Neural cell (in vitro differentiated cells): ENCODE results near the gene SLC25A47. TPM values are rescaled to one million over a fixed set of nuclear protein-coding genes. Genes with fewer than 3 reads are reported as not detected.

Source experiments
- H2AFZ ChIP-seq: fragments of 200-600, 300-800 bp; sonication (generic), shearing (Covaris generic); 2 replicates; pipeline ENCODE4 v1.6.0; 2014; ENCODE audit warnings: low read depth, mild to moderate bottlenecking, antibody characterized with exemption, low read length, moderate library complexity
- H3F3A ChIP-seq: fragments of 200-600 bp; shearing (Covaris generic); 2 replicates; pipeline ENCODE4 v1.6.1; 2016; ENCODE audit warnings: mild to moderate bottlenecking, moderate library complexity, mixed read lengths, antibody characterized with exemption, low read length; ENCODE audit not compliant: insufficient read depth, poor library complexity, severe bottlenecking
- H3K27ac ChIP-seq: fragments of 200-600, 300-800 bp; sonication (generic), shearing (Covaris generic); 2 replicates; pipeline ENCODE4 v1.5.1; 2014; ENCODE audit warnings: mild to moderate bottlenecking, low read length, moderate library complexity
- H3K27me3 ChIP-seq: fragments of 300-800, 200-600 bp; sonication (generic), shearing (Covaris generic); 2 replicates; pipeline ENCODE4 v1.6.0; 2014; ENCODE audit warnings: mild to moderate bottlenecking, low read depth, low read length, moderate library complexity; ENCODE audit not compliant: insufficient read depth
- H3K36me3 ChIP-seq: fragments of 300-800, 200-600 bp; sonication (generic), shearing (Covaris generic); 2 replicates; pipeline ENCODE4 v1.5.1; 2014; ENCODE audit warnings: mild to moderate bottlenecking, antibody characterized with exemption, low read length, moderate library complexity; ENCODE audit not compliant: insufficient read depth
- H3K4me2 ChIP-seq: fragments of 300-800, 200-600 bp; sonication (generic), shearing (Covaris generic); 2 replicates; pipeline ENCODE4 v1.6.0; 2014; ENCODE audit warnings: mild to moderate bottlenecking, low read length
- H3K4me3 ChIP-seq: fragments of 300-800, 200-600 bp; sonication (generic), shearing (Covaris generic); 2 replicates; pipeline ENCODE4 v1.5.1; 2014; ENCODE audit warnings: mild to moderate bottlenecking, low read length, moderate library complexity
- H3K79me2 ChIP-seq: fragments of 200-600 bp; shearing (Covaris generic); replicated peaks from 2 replicates; pipeline ENCODE4 v1.6.0; 2014; ENCODE audit warnings: mild to moderate bottlenecking, low read length, moderate library complexity; ENCODE audit not compliant: insufficient read depth
- H3K9ac ChIP-seq: fragments of 300-800, 200-600 bp; sonication (generic), shearing (Covaris generic); 2 replicates; pipeline ENCODE4 v1.6.1; 2016; ENCODE audit warnings: mild to moderate bottlenecking, low read length, mixed read lengths
- H3K9me2 ChIP-seq: fragments of 200-600 bp; shearing (Covaris generic); 2 replicates; pipeline ENCODE4 v1.6.1; 2016; ENCODE audit warnings: mild to moderate bottlenecking, low read length, mixed read lengths; ENCODE audit not compliant: insufficient read depth
- H3K9me3 ChIP-seq: fragments of 200-600, 300-800 bp; sonication (generic), shearing (Covaris generic); 2 replicates; pipeline ENCODE4 v1.6.1; 2016; ENCODE audit warnings: mild to moderate bottlenecking, mixed run types, low read length, moderate library complexity, mixed read lengths
- H4K20me1 ChIP-seq: fragments of 200-600 bp; shearing (Covaris generic); 2 replicates; pipeline ENCODE4 v1.6.1; 2016; ENCODE audit warnings: mild to moderate bottlenecking, mixed run types; ENCODE audit not compliant: insufficient read depth
- EP300 ChIP-seq: fragments of 450-650 bp; conservative IDR thresholded peaks from 2 replicates; pipeline ENCODE4 v1.6.1; 2014; ENCODE audit warnings: antibody characterized with exemption, mild to moderate bottlenecking, moderate library complexity; ENCODE audit not compliant: poor library complexity, severe bottlenecking
- EZH2 ChIP-seq: fragments of 200-600, 300-800 bp; shearing (Covaris generic), sonication (generic); IDR thresholded peaks from 2 replicates; pipeline ENCODE4 v1.6.1; 2014; ENCODE audit warnings: antibody characterized with exemption, low read length, borderline replicate concordance, mild to moderate bottlenecking; ENCODE audit not compliant: insufficient read depth, poor library complexity, severe bottlenecking
- MXI1 ChIP-seq: fragments of 450-650 bp; conservative IDR thresholded peaks from 2 replicates; pipeline ENCODE4 v1.6.1; 2014; ENCODE audit warnings: antibody characterized with exemption, mild to moderate bottlenecking; ENCODE audit not compliant: poor library complexity, severe bottlenecking
- POLR2AphosphoS5 ChIP-seq: IDR thresholded peaks from 2 replicates; pipeline ENCODE4 v1.6.1; 2012
- RAD21 ChIP-seq: fragments of 450-650 bp; conservative IDR thresholded peaks from 2 replicates; pipeline ENCODE4 v1.6.1; 2014; ENCODE audit warnings: antibody characterized with exemption, mild to moderate bottlenecking, moderate library complexity
- SMC3 ChIP-seq: fragments of 450-650 bp; conservative IDR thresholded peaks from 2 replicates; pipeline ENCODE4 v1.6.1; 2014; ENCODE audit warnings: antibody characterized with exemption, mild to moderate bottlenecking, moderate library complexity; ENCODE audit not compliant: poor library complexity
- TAF1 ChIP-seq: IDR thresholded peaks from 2 replicates; pipeline ENCODE4 v1.6.1; 2012; ENCODE audit warnings: low read depth
- polyA plus RNA-seq: library from polyadenylated mRNA; depleted of rRNA; stranded (reverse); fragments of >200 nt; gene quantifications from 2 replicates; pipeline ENCODE4 v1.2.3, GENCODE V29; 2014
- TF ChIP-seq, protein P1 (sequence below): IDR thresholded peaks from 2 replicates; pipeline ENCODE4 v1.6.1; 2012; ENCODE audit warnings: borderline replicate concordance
- TF ChIP-seq, protein P2 (sequence below): fragments of 450-650 bp; IDR thresholded peaks from 2 replicates; pipeline ENCODE4 v1.5.1; 2014; ENCODE audit warnings: antibody characterized with exemption, mild to moderate bottlenecking, moderate library complexity; ENCODE audit not compliant: poor library complexity, severe bottlenecking

SLC25A47 gene
- polyA plus RNA-seq, 1 donor from 2014 or later: not detected

DNA sequence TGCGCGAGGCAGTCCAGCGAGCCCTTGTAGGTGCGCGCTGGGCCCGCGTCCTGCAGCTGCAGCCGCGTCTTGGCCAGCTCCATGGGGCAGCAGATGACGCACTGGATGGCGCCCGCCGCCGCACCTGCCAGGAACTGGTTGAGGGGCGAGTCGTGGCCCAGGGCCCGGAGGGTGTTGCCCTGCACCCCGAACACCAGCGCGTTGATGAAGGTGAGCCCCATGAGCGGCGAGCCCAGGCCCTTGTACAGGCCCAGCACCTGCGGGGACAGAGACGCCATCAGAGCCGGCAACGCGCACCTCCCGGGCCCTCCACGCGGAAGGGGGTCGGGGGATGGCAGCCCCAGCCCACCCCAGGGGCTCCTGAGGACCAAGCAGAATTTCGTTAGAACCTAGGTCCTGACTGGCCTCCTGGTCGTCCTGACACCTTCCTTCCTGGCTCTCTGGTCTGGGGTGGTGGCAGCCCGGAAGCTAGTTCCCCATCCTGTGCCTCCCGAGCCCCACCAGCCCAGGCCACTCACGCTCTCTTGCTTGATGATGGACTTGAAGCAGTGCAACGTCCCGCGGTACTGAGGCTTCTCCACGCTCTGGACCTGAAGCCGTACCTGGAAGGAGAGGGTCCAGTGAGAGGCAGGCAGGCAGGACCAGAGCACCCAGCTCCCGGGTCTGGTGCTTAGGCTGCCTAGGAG, 30.2 kb upstream of the SLC25A47 start:
- no peaks in the 10 kb centered on the region for H3K27me3 ChIP-seq
- TF ChIP-seq EP300 (no peak), TAF1 (no peak), POLR2AphosphoS5 (no peak), RAD21 (no peak)
- TF ChIP-seq, protein P1, sequence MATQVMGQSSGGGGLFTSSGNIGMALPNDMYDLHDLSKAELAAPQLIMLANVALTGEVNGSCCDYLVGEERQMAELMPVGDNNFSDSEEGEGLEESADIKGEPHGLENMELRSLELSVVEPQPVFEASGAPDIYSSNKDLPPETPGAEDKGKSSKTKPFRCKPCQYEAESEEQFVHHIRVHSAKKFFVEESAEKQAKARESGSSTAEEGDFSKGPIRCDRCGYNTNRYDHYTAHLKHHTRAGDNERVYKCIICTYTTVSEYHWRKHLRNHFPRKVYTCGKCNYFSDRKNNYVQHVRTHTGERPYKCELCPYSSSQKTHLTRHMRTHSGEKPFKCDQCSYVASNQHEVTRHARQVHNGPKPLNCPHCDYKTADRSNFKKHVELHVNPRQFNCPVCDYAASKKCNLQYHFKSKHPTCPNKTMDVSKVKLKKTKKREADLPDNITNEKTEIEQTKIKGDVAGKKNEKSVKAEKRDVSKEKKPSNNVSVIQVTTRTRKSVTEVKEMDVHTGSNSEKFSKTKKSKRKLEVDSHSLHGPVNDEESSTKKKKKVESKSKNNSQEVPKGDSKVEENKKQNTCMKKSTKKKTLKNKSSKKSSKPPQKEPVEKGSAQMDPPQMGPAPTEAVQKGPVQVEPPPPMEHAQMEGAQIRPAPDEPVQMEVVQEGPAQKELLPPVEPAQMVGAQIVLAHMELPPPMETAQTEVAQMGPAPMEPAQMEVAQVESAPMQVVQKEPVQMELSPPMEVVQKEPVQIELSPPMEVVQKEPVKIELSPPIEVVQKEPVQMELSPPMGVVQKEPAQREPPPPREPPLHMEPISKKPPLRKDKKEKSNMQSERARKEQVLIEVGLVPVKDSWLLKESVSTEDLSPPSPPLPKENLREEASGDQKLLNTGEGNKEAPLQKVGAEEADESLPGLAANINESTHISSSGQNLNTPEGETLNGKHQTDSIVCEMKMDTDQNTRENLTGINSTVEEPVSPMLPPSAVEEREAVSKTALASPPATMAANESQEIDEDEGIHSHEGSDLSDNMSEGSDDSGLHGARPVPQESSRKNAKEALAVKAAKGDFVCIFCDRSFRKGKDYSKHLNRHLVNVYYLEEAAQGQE: no peak
- TF ChIP-seq, protein P2, sequence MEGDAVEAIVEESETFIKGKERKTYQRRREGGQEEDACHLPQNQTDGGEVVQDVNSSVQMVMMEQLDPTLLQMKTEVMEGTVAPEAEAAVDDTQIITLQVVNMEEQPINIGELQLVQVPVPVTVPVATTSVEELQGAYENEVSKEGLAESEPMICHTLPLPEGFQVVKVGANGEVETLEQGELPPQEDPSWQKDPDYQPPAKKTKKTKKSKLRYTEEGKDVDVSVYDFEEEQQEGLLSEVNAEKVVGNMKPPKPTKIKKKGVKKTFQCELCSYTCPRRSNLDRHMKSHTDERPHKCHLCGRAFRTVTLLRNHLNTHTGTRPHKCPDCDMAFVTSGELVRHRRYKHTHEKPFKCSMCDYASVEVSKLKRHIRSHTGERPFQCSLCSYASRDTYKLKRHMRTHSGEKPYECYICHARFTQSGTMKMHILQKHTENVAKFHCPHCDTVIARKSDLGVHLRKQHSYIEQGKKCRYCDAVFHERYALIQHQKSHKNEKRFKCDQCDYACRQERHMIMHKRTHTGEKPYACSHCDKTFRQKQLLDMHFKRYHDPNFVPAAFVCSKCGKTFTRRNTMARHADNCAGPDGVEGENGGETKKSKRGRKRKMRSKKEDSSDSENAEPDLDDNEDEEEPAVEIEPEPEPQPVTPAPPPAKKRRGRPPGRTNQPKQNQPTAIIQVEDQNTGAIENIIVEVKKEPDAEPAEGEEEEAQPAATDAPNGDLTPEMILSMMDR: no peak
- H3K79me2 ChIP-seq: no peaks in the 10 kb centered on the region
- H3K4me2 ChIP-seq: no peak overlapping the region
- peaks cover 8% of the 10 kb centered on the region for H3K36me3 ChIP-seq
- no peaks in the 10 kb centered on the region for H3F3A ChIP-seq
- H3K27ac ChIP-seq: no peak overlapping the region
- H3K9me2 ChIP-seq: no peaks in the 10 kb centered on the region
- H3K4me3 ChIP-seq: no peak overlapping the region
- no peaks in the 10 kb centered on the region for H4K20me1 ChIP-seq
- no peak overlapping the region for H3K9ac ChIP-seq
- H3K9me3 ChIP-seq: no peaks in the 10 kb centered on the region
- no peak overlapping the region for H2AFZ ChIP-seq

DNA sequence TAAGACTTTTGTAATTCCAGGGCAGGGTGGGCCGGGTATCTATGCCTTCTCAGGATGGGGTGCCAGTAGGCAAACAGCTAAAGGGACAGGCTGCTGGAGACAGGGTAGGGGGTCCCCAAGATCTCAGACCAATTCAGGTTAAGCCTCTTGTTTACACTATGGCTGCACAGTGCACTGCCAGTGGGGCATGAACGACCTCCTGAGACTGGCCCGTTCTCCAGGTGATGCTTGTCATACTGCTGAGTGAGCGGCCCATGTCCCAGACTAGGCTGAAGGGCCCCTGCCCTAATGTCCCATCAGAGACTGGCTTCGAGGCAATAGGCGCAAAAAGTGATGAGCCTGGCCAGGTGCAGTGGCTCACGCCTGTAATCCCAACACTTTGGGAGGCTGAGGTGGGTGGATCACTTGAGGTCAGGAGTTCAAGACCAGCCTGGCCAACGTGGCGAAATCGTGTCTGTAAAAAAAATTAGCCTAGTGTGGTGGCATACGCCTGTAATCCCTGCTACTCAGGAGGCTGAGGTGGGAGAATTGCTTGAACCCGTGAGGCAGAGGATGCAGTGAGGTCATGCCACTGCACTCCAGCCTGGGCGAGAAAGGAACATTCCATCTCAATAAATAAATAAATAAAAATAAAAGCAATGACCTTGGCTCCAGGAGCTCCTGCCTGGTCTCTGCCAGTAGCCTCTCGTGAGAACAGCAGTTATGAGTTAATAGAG, 29.5 kb upstream of the SLC25A47 start:
- no peak overlapping the region for H3K27ac ChIP-seq
- TF ChIP-seq, protein P2: no peak
- TF ChIP-seq EZH2: no peak
- no peak for TF ChIP-seq EP300
- no peak for TF ChIP-seq TAF1
- TF ChIP-seq POLR2AphosphoS5: no peak
- TF ChIP-seq, protein P1: no peak
- TF ChIP-seq MXI1: no peak
- no peak for TF ChIP-seq RAD21
- no peak for TF ChIP-seq SMC3
- no peak overlapping the region for H2AFZ ChIP-seq
- H4K20me1 ChIP-seq: no peaks in the 10 kb centered on the region
- H3K9me3 ChIP-seq: no peaks in the 10 kb centered on the region
- no peaks in the 10 kb centered on the region for H3F3A ChIP-seq
- H3K79me2 ChIP-seq: no peaks in the 10 kb centered on the region
- no peaks in the 10 kb centered on the region for H3K27me3 ChIP-seq
- H3K4me3 ChIP-seq: no peak overlapping the region
- H3K4me2 ChIP-seq: no peak overlapping the region
- H3K36me3 ChIP-seq: peaks cover 8% of the 10 kb centered on the region
- H3K9me2 ChIP-seq: no peaks in the 10 kb centered on the region
- no peak overlapping the region for H3K9ac ChIP-seq
